GM21360 (cell line): Measurements from ENCODE around the gene ASTN2.

Source experiments
- ATAC-seq: cut with Tn5 transposase; IDR thresholded peaks from one replicate; pipeline ENCODE4 v1.9.1; 2021; ENCODE audit warnings: mild to moderate bottlenecking, moderate library complexity; ENCODE audit not compliant: unreplicated experiment

Gene ASTN2

DNA sequence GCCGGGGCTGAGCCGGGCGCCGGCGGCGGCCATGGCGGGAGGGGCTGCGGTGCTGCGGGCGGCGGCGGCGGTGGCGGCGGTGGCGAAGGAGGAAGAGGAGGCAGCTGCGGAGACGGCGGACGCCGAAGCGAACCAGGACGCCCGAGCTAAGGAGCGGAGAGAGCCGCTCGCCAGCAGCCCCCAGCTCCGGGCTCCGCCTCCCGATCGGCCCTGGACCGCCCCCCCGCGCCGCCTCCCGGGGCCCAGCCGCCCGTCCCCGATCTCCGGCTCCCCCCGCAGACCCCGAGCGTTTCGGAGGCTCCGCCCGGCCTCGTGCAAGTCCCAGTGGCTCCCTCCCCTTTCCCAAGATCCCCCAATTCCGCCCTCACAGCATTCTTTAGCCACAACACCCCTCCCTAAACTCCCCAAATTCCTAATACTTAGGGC lies at the start of gene ASTN2:
ASTN2 (minus strand) TSS at position 152 of the 426 bp plus-strand sequence; CDS start at position 33, 119 bp downstream.
- no peak for ATAC-seq

DNA sequence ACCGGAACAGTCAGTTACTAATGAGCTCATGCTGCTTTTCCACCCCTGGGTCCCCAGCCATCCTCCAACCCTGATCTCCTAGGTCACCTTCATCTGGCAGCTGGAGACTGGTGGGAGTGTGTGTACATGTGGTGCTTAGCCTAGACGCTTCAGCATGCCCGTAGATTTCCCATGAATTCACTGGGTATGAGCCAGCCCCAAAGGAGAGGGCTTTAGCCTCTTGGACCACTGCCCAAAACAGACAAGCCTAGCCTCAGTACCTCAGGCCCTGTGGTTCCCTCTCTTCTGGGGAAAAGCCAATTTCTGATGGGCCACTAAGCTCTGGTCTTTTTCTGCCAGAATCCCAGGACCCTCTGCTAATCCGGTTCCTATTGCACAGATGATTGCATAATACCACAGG lies 48.0 kb upstream of the ASTN2 start:
- ATAC-seq, result no peak

- ATAC-seq, result no peak
These were observed 46.5 kb upstream of the ASTN2 start for GRCh38 chr9:117461386-117461785.

GRCh38 chr9:117460743-117461142 lies 45.9 kb upstream of the ASTN2 start:
- no peak for ATAC-seq

GRCh38 chr9:117459913-117460312 lies 45.1 kb upstream of the ASTN2 start:
- ATAC-seq, result no peak

- no peak for ATAC-seq
These were observed 43.2 kb upstream of the ASTN2 start for GRCh38 chr9:117458066-117458465.

DNA sequence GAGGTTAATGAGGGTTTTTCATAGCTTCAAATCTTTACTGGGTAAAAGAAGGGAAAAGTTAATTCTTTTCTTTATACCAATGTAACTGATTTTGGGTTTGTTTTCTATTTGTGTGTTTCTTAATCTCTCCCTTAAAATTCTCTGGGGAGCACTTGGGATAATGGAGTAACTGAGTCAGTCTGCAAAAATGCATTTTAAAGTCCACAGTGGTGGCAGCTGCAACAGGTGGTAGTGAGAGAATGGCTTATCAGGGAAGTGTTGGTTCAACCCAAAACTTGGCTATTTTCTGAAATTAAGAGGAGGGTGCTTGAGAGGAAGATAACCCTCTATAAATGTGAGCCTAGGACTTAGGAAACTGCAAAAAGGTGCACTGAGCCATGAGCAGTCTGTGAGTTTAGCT lies 39.9 kb upstream of the ASTN2 start:
- no peak for ATAC-seq

- no peak for ATAC-seq
These were observed 38.9 kb upstream of the ASTN2 start for GRCh38 chr9:117453737-117454136.

DNA sequence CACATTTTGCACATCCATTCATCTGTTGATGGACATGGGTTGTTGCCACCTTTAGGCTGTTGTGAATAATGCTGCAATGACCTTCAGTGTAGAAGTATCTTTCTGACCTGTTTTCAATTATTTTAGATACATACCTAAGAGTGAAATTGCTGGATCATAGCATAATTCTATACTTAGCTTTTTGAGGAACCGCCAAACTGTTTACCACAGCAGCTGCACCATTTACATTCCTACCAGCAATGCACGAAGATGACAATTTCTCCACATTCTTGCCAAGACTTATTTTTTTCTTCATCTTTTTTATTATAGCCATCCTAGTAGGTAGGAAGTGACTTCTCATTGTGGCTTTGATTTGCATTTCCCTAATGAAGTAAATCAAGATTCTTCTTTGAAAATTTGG lies 36.5 kb upstream of the ASTN2 start:
- no peak for ATAC-seq

- no peak for ATAC-seq
These were observed 33.2 kb upstream of the ASTN2 start for GRCh38 chr9:117448066-117448465.

- ATAC-seq, result no peak
These were observed 30.8 kb upstream of the ASTN2 start for GRCh38 chr9:117445631-117446030.

GRCh38 chr9:117444501-117444900 lies 29.6 kb upstream of the ASTN2 start:
- ATAC-seq, result no peak

- no peak for ATAC-seq
These were observed 22.4 kb upstream of the ASTN2 start for GRCh38 chr9:117437283-117437682.

- ATAC-seq, result no peak
These were observed 20.9 kb upstream of the ASTN2 start for GRCh38 chr9:117435630-117436261.

- ATAC-seq, result no peak
These were observed 19.7 kb upstream of the ASTN2 start for GRCh38 chr9:117434566-117434965.

- ATAC-seq, result no peak
These were observed 16.0 kb upstream of the ASTN2 start for GRCh38 chr9:117430813-117431212.

DNA sequence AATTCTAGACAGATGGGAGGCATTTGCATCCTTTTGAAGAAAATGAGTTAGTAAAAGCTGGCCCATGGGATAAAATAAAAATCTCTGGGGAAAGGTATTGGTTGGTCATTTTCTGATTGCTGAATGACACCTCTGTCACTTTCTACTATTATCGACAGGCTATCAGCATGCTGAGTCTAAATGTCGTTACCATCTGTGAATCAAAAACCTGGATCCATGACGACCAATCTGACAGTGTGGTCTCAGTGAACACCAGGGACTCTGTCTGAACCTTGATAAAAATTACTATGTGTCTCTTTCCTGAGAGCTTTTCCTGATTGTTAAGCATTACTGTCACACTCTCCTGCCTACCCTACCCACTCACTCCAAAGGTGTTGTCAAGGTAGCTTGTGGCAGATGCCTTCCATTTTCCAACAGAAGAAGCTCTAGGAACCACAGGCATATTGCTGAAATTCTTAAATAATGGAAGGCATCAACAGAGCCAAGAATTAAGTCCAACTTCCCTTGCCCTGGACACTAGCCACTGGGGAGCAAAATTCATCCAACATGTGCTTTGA lies 12.6 kb upstream of the ASTN2 start:
- no peak for ATAC-seq

DNA sequence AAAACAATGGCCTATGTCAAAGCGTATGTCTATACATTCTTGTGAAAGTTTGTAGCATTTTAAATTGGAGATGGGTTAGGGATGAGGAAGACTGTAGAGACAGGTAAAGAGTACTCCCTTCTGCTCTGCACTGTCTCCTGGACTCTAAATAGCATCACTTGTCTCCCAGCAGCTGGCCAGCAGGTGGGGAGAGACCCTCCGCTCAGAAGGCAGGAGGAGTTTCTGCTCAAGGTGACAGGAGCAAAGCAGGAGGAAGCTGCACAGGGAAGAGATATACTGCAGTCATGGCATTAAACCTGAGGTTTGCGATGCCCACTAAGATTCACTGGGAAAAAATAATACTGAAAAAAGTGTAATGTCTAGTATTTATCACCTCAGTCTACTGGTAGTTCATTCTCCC lies 10.7 kb upstream of the ASTN2 start:
- no peak for ATAC-seq

DNA sequence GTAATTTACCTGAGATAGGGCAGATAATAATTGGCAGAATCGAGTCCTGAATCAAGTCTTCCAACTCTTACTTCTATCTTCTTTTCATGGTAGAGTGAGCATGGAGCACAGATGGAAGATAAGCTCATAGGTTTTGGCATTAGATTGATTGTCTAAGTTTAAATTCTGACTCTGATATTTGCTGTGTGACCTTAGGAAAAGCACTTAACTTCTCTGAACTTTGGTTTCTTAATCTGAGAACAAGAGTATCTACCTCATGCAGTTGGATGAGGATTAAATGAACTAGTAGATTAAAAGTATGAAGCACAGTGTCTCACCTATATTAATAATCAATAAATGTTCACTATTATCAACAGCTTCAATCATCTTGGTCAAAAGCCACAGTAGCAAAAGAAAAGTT lies 9.4 kb upstream of the ASTN2 start:
- no peak for ATAC-seq

- no peak for ATAC-seq
These were observed 3.3 kb upstream of the ASTN2 start for GRCh38 chr9:117418111-117418510.

DNA sequence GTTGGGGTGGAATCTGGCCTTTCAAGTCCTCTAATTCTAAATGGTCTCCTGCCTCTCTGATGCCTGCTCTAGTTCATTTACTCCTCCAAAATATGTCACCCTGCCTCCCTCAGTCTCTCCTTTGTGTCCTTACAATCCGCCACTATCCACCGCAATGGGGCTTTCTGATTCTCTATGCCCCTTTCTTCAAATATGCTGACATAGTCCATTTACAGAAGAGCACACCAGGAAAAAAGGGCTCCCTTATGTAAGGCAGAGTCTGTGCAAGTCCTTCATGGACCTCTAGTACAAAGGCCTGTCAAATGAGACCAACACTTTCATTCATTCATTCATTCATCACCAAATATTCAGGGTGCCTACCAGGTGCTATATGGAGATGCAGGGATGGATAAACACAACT lies 2.0 kb upstream of the ASTN2 start:
- ATAC-seq, result no peak

DNA sequence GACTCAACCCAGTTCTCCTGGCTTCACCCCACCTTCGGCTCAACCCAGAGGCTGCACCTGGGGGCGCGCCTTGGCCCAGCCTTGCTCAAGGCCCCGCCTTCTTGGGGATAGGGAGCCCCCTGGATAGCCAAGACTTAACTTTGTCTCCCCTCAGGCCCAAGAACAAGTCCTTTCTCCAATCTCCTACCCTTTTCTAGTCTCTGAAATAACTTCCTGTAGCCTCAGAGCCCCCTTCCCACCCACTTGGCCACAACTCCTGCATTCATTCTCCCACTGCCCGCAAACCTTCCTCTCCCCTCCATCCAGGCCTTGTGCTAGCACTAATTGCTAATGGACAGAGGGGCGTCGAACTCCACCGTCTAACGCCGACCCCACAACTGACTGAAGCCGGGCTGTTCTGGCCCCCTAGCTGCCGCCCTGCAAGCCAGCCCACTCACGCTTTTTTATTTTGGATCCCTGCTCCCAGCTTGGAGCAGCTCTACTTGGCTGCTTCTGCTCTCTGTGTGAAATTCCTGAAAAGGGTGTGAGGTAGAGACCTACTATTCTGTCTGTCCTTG lies 579 bp upstream of the ASTN2 start:
- no peak for ATAC-seq
